HG03039 (cell line): Measurements from ENCODE around the gene CDH13.
"Not testable (repeated sequence)": the region's sequence is repeated elsewhere in the genome, so short reads cannot be mapped to it uniquely, and the experiment has no call there.

Experiments used
- ATAC-seq: cut with Tn5 transposase; IDR thresholded peaks from one replicate; pipeline ENCODE4 v1.9.1; 2021; ENCODE audit warnings: mild to moderate bottlenecking, moderate library complexity; ENCODE audit not compliant: unreplicated experiment

The CDH13 gene

GRCh38 chr16:82881516-82881915 is 254.7 kb downstream of the CDH13 start:
- ATAC-seq: no peak

DNA sequence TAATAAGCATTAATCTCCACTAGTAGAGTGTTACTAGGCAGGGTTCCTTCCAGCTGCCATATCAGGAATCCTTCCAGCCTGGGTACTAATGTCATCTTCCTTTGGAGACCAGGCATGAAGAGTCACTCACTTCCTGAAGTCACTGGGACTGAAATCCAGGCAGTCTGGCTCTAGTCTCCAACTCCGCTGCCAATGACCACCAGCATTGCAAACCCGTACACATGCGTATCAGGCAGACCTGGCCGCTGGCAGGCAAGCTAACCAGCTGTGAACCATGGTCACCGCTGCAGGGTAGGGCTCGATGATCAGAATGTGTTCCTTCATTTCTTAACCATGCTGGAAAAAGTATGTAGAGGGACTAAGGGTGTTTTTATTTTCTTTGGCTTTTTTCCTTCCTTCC is 255.5 kb downstream of the CDH13 start:
- no peak for ATAC-seq

DNA sequence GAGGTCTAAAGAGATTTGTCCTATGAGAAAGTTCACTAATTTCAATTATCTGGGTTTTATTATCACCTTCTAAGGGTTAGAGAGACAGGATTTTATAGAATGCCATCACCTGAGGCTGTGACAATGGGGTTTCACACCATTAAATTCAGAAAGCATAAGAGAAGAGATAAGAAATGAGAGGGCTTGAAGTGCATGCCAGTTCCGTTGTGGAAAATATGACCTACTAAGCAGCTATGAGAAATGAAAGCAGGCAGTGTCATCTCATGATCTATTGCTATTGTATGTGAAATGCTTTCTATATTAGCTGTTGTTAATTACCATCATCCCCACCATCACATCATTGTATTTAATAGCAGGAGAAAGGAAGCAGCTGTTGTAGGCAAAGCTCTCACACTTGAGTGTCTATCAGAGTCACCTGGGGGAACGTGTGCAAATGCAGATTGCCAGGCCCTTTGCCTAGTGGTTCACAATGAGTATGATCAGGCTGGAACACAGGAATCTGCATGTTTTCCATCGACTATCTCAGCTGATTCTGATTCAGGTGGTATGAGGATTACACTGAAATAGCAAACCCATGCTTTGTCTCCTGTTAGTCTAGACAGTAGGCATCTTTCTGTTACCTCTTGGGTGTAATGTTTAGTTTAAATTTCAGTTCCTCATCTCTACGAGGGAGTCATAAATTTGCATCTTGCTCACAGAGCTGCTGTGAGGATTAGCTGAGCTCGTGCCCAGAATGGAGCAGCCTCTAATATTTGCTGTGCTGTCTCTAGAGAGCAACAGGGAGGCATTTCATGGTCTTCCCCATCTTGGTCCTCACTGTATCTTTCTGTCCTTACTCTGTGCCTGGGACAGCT is 256.4 kb downstream of the CDH13 start:
- no peak for ATAC-seq

DNA sequence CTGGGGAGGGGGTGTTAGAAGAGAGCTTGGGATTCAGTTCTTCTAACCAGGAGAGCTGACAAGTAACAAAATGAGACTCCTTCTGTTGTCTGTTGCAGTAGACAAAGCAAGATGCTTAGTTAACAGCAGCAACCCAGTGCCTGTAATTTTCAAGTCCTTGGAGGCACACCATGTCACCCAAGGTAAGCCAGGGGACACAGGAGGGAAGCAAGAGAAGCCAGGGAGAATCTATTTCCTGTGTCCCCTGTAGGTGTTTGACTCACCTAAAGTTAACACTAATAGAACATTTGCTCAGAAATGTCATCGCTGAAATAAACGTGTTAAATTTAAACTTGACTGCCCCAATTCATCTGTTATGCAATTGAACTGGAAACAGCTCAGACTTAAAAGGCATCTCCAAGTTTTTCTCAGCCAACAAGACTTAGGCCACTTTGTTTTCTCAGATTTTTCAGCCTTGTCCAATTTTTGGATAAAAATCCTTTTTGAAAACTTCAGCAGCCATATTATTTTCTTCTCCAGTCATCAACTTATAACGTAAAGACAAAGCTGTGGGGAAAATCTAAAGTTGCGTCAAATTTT is 257.6 kb downstream of the CDH13 start:
- no peak for ATAC-seq

- ATAC-seq: no peak
Measured at GRCh38 chr16:82886146-82886545, 259.4 kb downstream of the CDH13 start.

- no peak for ATAC-seq
Measured at GRCh38 chr16:82888591-82889001, 261.8 kb downstream of the CDH13 start.

DNA sequence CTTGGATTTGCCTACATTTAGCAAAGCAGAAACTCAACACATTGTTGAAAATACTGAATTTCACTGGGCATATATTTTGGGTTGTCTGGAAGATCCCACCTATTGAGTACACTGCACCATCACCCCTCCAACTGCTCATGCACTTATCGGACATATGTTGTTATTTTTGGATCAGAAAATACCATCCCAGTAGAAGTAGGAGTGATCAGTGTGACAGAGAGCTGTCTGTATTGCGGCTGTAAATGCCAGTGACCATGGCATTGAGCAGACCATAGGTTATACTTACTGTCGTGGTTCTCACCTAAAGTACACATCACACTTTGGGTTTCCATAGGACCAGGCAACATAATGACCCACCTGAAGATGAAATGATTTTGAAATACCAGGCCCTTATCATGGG is 264.7 kb downstream of the CDH13 start:
- ATAC-seq: no peak

DNA sequence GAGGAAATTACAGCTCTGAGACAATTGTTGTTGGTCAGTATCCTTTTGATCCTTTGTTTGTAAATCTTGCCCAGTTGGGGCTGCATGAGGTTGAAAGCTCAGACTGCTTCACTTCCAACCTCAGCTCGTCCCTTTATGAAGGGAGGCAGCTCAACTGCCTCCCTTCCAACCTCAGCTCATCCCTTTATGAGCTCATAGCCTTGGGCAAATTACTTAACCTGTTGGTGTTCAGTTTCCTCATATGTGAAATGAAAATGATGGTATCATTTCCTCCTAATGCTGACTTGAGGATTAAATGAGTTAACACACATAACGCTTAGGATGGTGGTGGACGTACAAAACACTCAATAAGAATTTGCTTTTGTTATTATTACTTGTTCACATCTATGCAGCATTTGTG is 265.1 kb downstream of the CDH13 start:
- ATAC-seq: no peak

- ATAC-seq: no peak
Measured at GRCh38 chr16:82892324-82892723, 265.6 kb downstream of the CDH13 start.

DNA sequence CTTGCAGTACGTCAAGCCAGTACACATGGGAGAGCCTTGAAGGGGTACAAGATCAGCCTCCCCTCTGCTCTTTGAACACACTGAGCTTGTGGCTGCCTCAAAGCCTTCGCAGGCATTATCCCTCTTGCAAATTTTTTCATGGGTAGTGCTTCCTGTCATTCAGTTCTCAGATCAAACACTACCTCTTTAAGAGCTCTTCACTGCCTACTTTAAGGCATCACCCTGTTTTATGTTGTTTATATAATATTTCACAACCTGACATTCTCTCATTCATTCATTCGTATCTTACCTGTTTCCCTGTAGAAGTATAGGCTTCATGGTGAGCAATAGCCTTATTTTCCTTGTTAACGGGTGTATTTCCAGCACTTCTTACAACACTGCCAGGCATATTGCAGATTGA is 269.1 kb downstream of the CDH13 start:
- ATAC-seq: no peak

GRCh38 chr16:82899006-82899405 is 272.2 kb downstream of the CDH13 start:
- no peak for ATAC-seq

DNA sequence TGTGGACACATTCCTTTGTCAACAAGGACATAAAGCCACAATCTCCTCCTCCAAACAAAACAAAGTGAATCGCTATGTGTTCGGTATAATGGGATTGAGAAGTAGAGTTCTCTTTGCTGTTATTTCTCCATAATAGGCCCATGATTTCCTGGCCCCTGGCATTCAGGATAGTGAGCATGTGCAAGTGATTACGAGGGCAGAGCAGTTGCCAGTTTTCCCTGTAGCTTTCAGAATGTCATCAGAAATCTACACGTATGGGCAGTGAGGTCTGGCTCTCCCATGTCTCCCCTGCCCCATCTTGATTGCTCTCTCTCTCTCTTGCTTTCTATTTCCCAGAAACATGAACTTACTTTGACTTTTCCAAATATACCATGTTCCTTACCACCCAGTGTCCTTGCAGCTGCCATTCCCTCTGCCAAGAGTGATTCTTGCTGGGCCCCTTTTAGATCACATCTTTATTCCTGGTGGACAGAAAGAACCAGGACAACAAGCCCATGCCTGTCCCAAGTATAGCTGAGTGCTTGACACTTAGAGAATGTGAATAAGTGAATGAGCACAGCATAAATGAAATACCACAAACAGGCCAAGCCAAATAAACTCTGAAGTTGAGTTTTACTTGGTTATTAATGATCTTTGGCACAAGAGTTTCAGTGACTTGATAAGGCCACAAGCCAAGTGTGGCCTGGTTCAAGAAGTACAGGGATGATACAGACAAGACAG is 273.1 kb downstream of the CDH13 start:
- no peak for ATAC-seq

GRCh38 chr16:82900559-82900958 is 273.8 kb downstream of the CDH13 start:
- ATAC-seq: no peak

- ATAC-seq: no peak
Measured at GRCh38 chr16:82911925-82912324, 285.2 kb downstream of the CDH13 start.

DNA sequence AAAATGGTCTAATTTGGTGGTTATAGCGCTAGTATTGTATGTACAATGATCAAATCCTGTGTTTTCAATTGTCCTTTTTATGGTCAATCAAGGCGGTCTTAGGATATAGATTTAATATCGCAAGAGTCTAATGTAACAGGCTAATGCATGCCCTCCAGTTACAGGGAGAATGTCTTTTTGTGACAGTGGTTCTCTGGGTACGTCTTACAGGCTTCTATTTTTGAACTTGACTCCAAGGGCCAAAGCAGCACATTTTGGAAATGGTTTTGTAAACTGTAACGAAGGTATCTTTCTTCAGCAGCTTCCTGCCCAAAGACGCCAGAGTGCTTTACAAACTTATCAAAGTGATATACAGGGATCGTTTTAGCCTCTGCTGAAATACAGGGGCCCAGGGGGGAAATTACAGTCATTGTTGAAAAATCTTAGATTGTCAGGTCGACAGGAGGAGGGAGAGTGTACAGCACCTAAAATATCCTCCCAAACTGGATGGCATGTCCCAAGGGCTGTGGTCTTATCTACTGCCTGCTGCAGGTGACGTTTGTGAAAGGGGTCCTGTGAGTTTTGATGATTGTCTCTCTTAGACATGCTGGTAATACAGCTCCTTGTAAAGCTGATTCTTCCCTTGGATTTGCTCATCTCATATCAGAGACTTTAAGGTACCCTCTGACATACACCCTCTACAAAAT is 288.5 kb downstream of the CDH13 start:
- no peak for ATAC-seq

DNA sequence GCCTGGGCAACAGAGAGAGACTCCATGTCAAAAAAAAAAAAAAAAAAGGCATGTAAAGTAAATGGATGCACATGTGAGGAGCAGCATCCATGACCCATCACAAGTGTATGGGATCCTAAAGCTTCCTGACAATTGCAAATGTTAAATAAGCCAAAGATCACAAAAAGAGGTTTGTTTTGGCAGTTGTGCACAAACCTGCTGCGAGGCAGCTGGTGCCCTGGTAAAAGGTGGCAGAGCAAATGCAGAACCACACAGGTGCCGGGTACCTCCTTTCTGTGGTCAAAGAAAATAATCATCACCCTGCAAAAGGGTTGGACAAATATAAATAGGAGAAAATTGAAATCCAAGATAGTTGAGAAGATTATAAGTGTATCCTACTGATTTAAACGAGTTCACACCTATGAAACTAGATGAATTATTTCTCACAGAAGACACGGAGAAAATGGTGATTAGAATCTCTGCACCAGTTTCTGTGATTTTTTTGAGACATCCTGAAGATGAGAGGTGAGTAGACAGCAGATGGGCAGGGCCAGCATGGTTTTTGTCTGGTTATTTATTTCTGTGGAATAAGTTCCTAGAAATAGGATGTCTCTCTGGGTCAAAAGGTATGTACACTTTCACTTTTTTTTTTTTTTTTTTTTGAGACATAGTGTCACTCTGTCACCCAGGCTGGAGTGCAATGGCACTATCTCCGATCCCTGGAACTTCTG is 291.3 kb downstream of the CDH13 start:
- no peak for ATAC-seq

DNA sequence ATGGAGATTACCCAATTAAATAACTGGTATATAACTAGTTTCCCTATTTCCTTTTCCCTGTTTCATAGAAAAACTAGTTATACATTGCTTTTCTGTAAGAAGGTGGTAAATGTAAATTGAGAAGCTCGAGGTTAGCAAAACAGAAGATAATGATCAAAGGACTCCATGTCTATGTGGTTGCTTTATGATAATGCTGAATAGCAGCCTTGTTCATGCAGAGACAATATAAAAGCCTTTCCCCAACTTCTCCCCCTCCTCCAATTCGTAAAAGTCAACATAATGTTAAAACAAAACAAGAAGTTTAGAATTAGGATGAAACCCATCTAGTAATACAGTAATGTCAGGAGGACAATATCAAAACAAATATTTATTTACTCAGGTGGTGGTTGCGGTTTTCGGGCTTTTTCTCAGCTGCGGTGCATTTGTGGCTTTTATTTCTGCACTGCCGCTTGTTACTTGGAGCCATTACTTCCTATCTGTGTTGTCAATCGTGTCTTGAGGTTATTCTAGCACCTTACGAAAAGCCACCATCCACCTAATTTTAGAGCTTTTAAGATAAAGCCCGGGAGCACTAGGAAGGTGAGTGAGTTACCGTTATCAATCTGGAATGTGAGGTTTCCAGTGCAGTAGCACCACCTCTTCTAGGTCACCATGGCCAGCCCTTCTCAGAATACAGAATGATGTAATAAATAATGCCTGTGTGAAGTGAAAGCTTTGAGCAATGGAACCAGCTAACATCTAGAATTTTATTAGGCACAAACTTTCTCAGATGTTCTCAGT is 297.5 kb downstream of the CDH13 start:
- no peak for ATAC-seq

DNA sequence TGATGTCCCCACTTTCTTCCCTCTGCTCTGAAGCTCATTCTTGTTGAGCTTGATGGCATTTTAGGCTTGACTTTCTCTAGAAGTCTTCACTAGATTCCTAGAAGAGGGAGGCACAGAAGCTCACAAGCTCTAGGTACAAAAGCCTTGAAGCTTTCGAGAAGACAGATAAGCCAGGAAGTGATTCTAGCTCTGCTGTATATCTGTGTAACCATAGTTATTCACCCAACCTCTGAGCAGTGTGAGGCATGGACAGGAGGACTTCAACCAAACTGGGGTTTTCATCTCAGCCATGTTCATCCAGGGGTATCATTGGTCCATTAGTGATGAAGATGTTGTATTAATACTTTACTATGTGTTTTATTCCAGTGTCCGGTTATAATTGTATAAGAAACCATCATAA is 299.7 kb downstream of the CDH13 start:
- no peak for ATAC-seq

DNA sequence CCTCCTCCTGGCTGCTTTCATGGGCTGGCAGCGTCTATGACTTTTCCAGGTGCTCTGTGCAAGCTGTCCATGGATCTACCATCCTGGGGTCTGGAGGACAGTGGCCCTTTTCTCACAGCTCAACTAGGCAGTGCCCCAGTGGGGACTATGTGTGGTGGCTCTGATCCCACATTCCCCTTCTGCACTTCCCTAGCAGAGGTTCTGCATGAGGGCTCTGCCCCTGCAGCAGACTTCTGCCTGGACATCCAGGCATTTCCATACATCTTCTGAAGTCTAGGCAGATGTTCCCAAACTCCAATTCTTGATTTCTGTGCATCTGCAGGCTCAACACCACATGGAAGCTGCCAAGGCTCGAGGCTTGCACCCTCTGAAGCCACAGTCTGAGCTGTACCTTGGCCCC is 307.2 kb downstream of the CDH13 start:
- ATAC-seq: not testable (repeated sequence)

DNA sequence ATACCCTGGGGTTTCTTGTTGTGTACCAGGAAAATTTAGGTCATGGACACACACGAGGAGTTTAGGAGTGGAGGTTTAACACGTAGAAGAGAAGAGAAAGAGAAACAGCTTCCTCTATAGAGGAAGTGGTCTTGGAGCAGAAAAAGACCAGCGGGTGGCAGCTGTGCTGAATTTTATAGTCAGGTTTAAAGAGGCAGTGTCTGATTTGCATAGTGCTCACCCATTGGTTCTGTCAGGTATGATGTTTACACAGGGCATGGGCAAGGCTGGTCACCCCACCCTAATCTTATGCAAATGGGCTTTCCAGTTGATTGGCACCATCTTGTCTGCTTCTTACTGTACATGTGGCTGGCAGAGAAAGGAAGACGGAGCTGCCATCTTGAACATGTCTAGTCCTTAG is 309.0 kb downstream of the CDH13 start:
- ATAC-seq: no peak
